Glutamatergic neuron (in vitro differentiated cells): ENCODE data around the gene PYGB. TPM values are rescaled to one million over a fixed set of nuclear protein-coding genes. Genes with fewer than 3 reads are reported as not detected.

Source experiments
- DNase-seq: peaks from one replicate; pipeline ENCODE4 v3.0.0; 2022
- H3K27ac Mint-ChIP-seq: one replicate; pipeline ENCODE4 v1.8.0; 2020; ENCODE audit warnings: mild to moderate bottlenecking, mixed read lengths, inconsistent platforms; ENCODE audit not compliant: unreplicated experiment
- H3K27me3 Mint-ChIP-seq: one replicate; pipeline ENCODE4 v1.8.0; 2020; ENCODE audit warnings: mild to moderate bottlenecking, moderate library complexity, mixed read lengths, inconsistent platforms; ENCODE audit not compliant: unreplicated experiment
- H3K36me3 Mint-ChIP-seq: one replicate; pipeline ENCODE4 v1.8.0; 2020; ENCODE audit warnings: mild to moderate bottlenecking, mixed read lengths, inconsistent platforms; ENCODE audit not compliant: unreplicated experiment
- H3K4me1 Mint-ChIP-seq: one replicate; pipeline ENCODE4 v1.8.0; 2020; ENCODE audit warnings: mild to moderate bottlenecking, low read depth, mixed read lengths, inconsistent platforms; ENCODE audit not compliant: unreplicated experiment
- H3K4me3 Mint-ChIP-seq: one replicate; pipeline ENCODE4 v1.8.0; 2020; ENCODE audit warnings: mild to moderate bottlenecking, mixed read lengths, inconsistent platforms; ENCODE audit not compliant: unreplicated experiment
- H3K9me3 Mint-ChIP-seq: one replicate; pipeline ENCODE4 v1.8.0; 2020; ENCODE audit warnings: mild to moderate bottlenecking, moderate library complexity, mixed read lengths, inconsistent platforms; ENCODE audit not compliant: unreplicated experiment
- CTCF ChIP-seq: fragments of 200-600 bp; sonication (generic); IDR thresholded peaks from one replicate; pipeline ENCODE4 v1.5.0; 2021; ENCODE audit not compliant: partially characterized antibody, unreplicated experiment
- total RNA-seq: library from RNA; stranded (reverse); fragmentation: NEBNext Ultra II Directional; extraction: Animal tissue kit (Norgen Biotek cat#: 25700); gene quantifications from one replicate; pipeline ENCODE4 v1.2.1, GENCODE V29; 2021; ENCODE audit not compliant: unreplicated experiment

Gene PYGB
- total RNA-seq, 1 donor from 2014 or later: 295 TPM

GRCh38 chr20:25319241-25320034, 71.6 kb downstream of the PYGB start:
- peak overlapping the region; percentile 86 for H3K4me3 Mint-ChIP-seq
- TF ChIP-seq CTCF: no peak
- H3K36me3 Mint-ChIP-seq: peaks cover 5% of the 10 kb centered on the region
- H3K27ac Mint-ChIP-seq: peak overlapping the region; percentile 98
- H3K9me3 Mint-ChIP-seq: peaks cover 23% of the 10 kb centered on the region
- DNase-seq: no peak
- H3K27me3 Mint-ChIP-seq: peaks cover 25% of the 10 kb centered on the region
- peaks cover 54% of the 10 kb centered on the region for H3K4me1 Mint-ChIP-seq

DNA sequence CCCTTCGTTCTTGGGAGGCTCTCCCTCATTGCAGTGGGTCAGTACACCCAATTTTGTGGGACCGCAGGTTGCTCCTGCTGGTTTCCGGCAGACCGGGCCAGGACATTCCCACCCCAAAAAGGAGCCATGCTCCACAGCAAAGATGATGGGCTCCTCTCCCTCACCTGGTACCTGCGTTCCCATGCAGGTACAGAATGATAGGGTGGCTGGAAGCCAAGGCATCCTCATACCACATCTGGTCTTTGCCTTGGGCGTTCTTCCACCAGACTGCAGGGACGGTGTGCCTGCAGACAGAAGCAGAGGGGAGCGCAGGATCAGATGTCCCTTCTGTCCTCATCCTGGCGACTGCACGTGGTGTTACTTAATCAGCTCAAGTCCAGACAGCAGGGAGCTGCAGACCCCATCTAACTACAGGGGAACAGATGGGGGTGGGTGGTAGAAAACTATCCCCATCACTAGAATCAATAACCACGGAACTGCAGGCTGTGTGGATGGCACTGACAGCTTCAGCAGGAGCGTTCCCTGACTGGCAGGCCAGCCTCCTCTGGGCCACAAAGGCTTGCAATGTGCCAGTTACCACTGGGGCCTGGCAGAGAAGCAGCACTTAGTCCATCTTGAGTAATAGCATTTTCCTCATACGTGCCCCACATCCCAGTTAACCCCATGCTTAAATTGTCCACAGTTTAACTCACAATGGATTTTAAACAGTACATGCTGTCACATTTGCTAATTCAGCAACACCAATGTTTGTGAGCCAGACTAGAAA, 72.3 kb downstream of the PYGB start:
- Mint-ChIP-seq H3K36me3 (peaks cover 5% of the 10 kb centered on the region), H3K27ac (peak overlapping the region; percentile 98), H3K4me1 (peaks cover 56% of the 10 kb centered on the region), H3K27me3 (peaks cover 29% of the 10 kb centered on the region), H3K9me3 (peaks cover 23% of the 10 kb centered on the region), H3K4me3 (peak overlapping the region; percentile 86)
- TF ChIP-seq CTCF: no peak
- DNase-seq: peak; percentile 61

GRCh38 chr20:25321262-25321831, 73.5 kb downstream of the PYGB start:
- peaks cover 25% of the 10 kb centered on the region for H3K27me3 Mint-ChIP-seq
- peaks cover 19% of the 10 kb centered on the region for H3K9me3 Mint-ChIP-seq
- H3K27ac Mint-ChIP-seq: peak overlapping the region; percentile 98

DNA sequence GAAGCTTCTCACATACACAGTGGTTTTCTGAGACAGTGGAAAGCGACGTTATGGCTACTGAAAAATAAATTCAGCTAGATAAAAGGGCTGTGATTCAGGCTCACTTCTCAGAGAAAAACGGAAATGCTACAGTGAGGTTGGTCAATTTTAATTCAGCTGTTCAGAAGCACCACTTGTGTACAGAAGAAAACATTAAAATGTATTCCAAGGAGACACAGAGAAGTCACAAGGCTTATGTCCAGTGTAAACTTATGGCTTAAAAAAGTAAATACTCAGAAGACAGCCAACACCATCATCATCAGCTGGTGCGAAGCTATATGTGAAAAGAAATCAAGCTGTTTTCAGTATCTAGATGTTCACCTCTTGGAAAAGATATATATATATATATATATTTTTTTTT, 74.1 kb downstream of the PYGB start:
- TF ChIP-seq CTCF: no peak
- H3K36me3 Mint-ChIP-seq: no peaks in the 10 kb centered on the region

More at GRCh38 chr20:25321262-25321831, 73.5 kb downstream of the PYGB start:
- H3K36me3 Mint-ChIP-seq: no peaks in the 10 kb centered on the region
- H3K4me1 Mint-ChIP-seq: peaks cover 50% of the 10 kb centered on the region
- H3K4me3 Mint-ChIP-seq: no peak overlapping the region
- no peak for DNase-seq
- TF ChIP-seq CTCF: no peak

More for the DNA sequence above, 74.1 kb downstream of the PYGB start:
- DNase-seq: no peak
- H3K9me3 Mint-ChIP-seq: peaks cover 19% of the 10 kb centered on the region
- peaks cover 25% of the 10 kb centered on the region for H3K27me3 Mint-ChIP-seq
- peak overlapping the region; percentile 86 for H3K27ac Mint-ChIP-seq
- H3K4me3 Mint-ChIP-seq: no peak overlapping the region
- H3K4me1 Mint-ChIP-seq: peaks cover 49% of the 10 kb centered on the region
